ENCODE results near the gene HAUS8. TPM values are rescaled to one million over a fixed set of nuclear protein-coding genes. Genes with fewer than 3 reads are reported as not detected.

HAUS8 gene
- total and polyA plus RNA-seq, 2 of the 8 experiments (the other 6 are each of a cell fraction or from before 2014, with no cell fraction given) = 18.4 to 23.2 TPM

- Histone ChIP-seq H4K91ac (replicated peaks; ENCODE audit: insufficient read length, low read length) (no peak overlapping the region), H3K4me3 (ENCODE audit: extremely low read depth in 1 of 4, insufficient read depth in 2 of 4, low read depth in 3 of 4, low read length in 4 of 4) (no peak overlapping the region), H3K4ac (replicated peaks; ENCODE audit: insufficient read length, low read depth, low read length) (no peak overlapping the region), H3K27ac (ENCODE audit: low read depth, low read length) (no peak overlapping the region), H3K79me2 (ENCODE audit: control insufficient read depth in 1 of 2, insufficient read depth in 2 of 2, low read length in 2 of 2) (no peaks in the 10 kb centered on the region), H4K8ac (ENCODE audit: extremely low read depth, insufficient read depth, low read length) (no peak overlapping the region; the same call in 1 of the 2 replicates), H2AFZ (ENCODE audit: low read length) (no peak overlapping the region), H3K56ac (replicated peaks; ENCODE audit: insufficient read length, low read depth, low read length) (no peak overlapping the region), H3K9me3 (ENCODE audit: insufficient read depth in 2 of 2, low read depth in 1 of 2, low read length in 1 of 2) (no peaks in the 10 kb centered on the region), H3K23me2 (ENCODE audit: low read depth, low read length) (peaks cover 2% of the 10 kb centered on the region; the same call in 1 of the 2 replicates), H3K14ac (ENCODE audit: insufficient read length) (no peak overlapping the region), H3K18ac (ENCODE audit: extremely low read depth, low read length) (no peak overlapping the region), H3K79me1 (ENCODE audit: low read depth, low read length) (peaks cover 3% of the 10 kb centered on the region), H3K4me1 (replicated peaks in 1 of 4; ENCODE audit: control insufficient read depth in 3 of 4, insufficient read depth in 4 of 4, low read length in 3 of 4) (peaks cover 5 to 13% (median 9%) of the 10 kb centered on the region in 4 experiments), H2BK5ac (ENCODE audit: low read depth, low read length) (no peak overlapping the region), H3K9ac (replicated peaks in 1 of 4; ENCODE audit: extremely low read depth in 1 of 4, low read depth in 3 of 4, low read length in 3 of 4) (no peak overlapping the region), H4K20me1 (replicated peaks in 1 of 2; ENCODE audit: control insufficient read depth in 1 of 2, insufficient read depth in 2 of 2, low read length in 2 of 2) (peaks cover 7 to 14% of the 10 kb centered on the region in 2 experiments), H3K36me3 (ENCODE audit: control insufficient read depth in 2 of 4, insufficient read depth in 4 of 4, low read length in 3 of 4) (0 out of 8 replicates have a peak, but pooled peaks cover 0 to under 1% (median 0%) of the 10 kb centered on the region in 4 experiments), H3K27me3 (replicated peaks in 1 of 4; ENCODE audit: control insufficient read depth in 3 of 4, extremely low read depth in 1 of 4, insufficient read depth in 3 of 4, low read length in 3 of 4) (no peaks in the 10 kb centered on the region), H3K4me2 (ENCODE audit: insufficient read depth in 1 of 2, low read depth in 2 of 2, low read length in 2 of 2) (no peak overlapping the region), H2BK120ac (replicated peaks; ENCODE audit: low read depth, low read length) (no peak overlapping the region), H2BK15ac (ENCODE audit: low read length) (no peak overlapping the region), H2BK12ac (ENCODE audit: low read depth, low read length) (no peak overlapping the region), H2AK5ac (ENCODE audit: low read depth, low read length) (no peak overlapping the region), H2BK20ac (ENCODE audit: low read length) (no peak overlapping the region), H3K23ac (ENCODE audit: insufficient read length) (no peak overlapping the region), H4K5ac (ENCODE audit: insufficient read length, low read depth, low read length) (no peak overlapping the region)
- TF ChIP-seq SAP30 (IDR thresholded peaks at IDR 0.05; ENCODE audit: insufficient read depth, insufficient replicate concordance, low read length) = no peak
- TF ChIP-seq USF2 (IDR thresholded peaks at IDR 0.05; ENCODE audit: low read length) = no peak
- no peak for TF ChIP-seq SP2 (IDR thresholded peaks at IDR 0.05; ENCODE audit: low read length)
- no peak for TF ChIP-seq SP1 (IDR thresholded peaks at IDR 0.05; ENCODE audit: low read depth, low read length)
- FAIRE-seq (no peak), DNase-seq (ENCODE audit: low read depth in 1 of 2, low spot score in 2 of 2) (no peak)
- 86% methylated on average over 9 of the region's 9 CpGs; no CpG with 5 or more reads in 1 of the 2 experiments for WGBS, 2 experiments (ENCODE audit: extremely low coverage in 1 of 2, insufficient coverage in 1 of 2, insufficient read length in 1 of 2, insufficient replicate concordance in 2 of 2, low coverage in 1 of 2, low lambda C conversion rate in 2 of 2, missing lambda C conversion rate in 1 of 2)
- POLR2A ChIA-PET (ENCODE audit: partially characterized antibody) = no interaction called here
- CTCF ChIA-PET (ENCODE audit: partially characterized antibody) = interaction anchor here (1.6 kb wide), 1 partner anchor 16 kb away, joined by 6 read pairs; no protein-coding TSS in a partner anchor
Observed at GRCh38 chr19:17109300-17109699, 34.0 kb upstream of the HAUS8 start.

Data from H1 (cell line).